ENCODE measurements around the gene ACTN4. TPM values are rescaled to one million over a fixed set of nuclear protein-coding genes. Genes with fewer than 3 reads are reported as not detected.
"Not testable (repeated sequence)": the region's sequence is repeated elsewhere in the genome, so short reads cannot be mapped to it uniquely, and the experiment has no call there.

The ACTN4 gene
- total RNA-seq, 1 donor from 2014 or later: 125 TPM

- no peak for DNase-seq
- intact Hi-C loops (cut with DNase I): no loop called here
Measured at GRCh38 chr19:38737281-38737865, 89.9 kb downstream of the ACTN4 start.

GRCh38 chr19:38737921-38738737 is 90.7 kb downstream of the ACTN4 start:
- ATAC-seq (ENCODE audit: poor library complexity): no peak
- no peak for DNase-seq
- intact Hi-C loops (cut with DNase I): no loop called here

More at GRCh38 chr19:38737281-38737865, 89.9 kb downstream of the ACTN4 start:
- no peak for ATAC-seq (ENCODE audit: poor library complexity)

GRCh38 chr19:38739440-38740256 is 92.2 kb downstream of the ACTN4 start:
- intact Hi-C loops (cut with DNase I): no loop called here
- DNase-seq (no peak), ATAC-seq (ENCODE audit: poor library complexity) (no peak)

GRCh38 chr19:38740257-38740592 is 92.8 kb downstream of the ACTN4 start:
- ATAC-seq (ENCODE audit: poor library complexity): no peak
- intact Hi-C loops (cut with DNase I): no loop called here
- no peak for DNase-seq

GRCh38 chr19:38740932-38741331 is 93.5 kb downstream of the ACTN4 start:
- ATAC-seq (ENCODE audit: poor library complexity): no peak
- DNase-seq: no peak
- intact Hi-C loops (cut with DNase I): no loop called here

GRCh38 chr19:38741670-38742069 is 94.2 kb downstream of the ACTN4 start:
- no peak for DNase-seq
- no peak for ATAC-seq (ENCODE audit: poor library complexity)
- intact Hi-C loops (cut with DNase I): no loop called here

GRCh38 chr19:38742296-38742695 is 94.8 kb downstream of the ACTN4 start:
- ATAC-seq (ENCODE audit: poor library complexity) (no peak), DNase-seq (no peak)
- intact Hi-C loops (cut with DNase I): no loop called here

GRCh38 chr19:38742906-38743305 is 95.5 kb downstream of the ACTN4 start:
- DNase-seq: peak; percentile 13
- intact Hi-C loops (cut with DNase I): no loop called here
- ATAC-seq (ENCODE audit: poor library complexity): no peak

GRCh38 chr19:38743394-38744297 is 96.2 kb downstream of the ACTN4 start:
- intact Hi-C loops (cut with DNase I): no loop called here
- DNase-seq (peak; percentile 39), ATAC-seq (ENCODE audit: poor library complexity) (no peak)

- no peak for DNase-seq
- intact Hi-C loops (cut with DNase I): no loop called here
- ATAC-seq (ENCODE audit: poor library complexity): no peak
Measured at GRCh38 chr19:38744298-38744681, 96.8 kb downstream of the ACTN4 start, which contains the start of gene CAPN12. Gene CAPN12, minus strand, starts transcription at chr19:38744474. Its CDS starts 309 bp downstream, at chr19:38744165.

- intact Hi-C loops (cut with DNase I): no loop called here
- no peak for ATAC-seq (ENCODE audit: poor library complexity)
- DNase-seq: peak; percentile 37
Measured at GRCh38 chr19:38744874-38745273, 97.4 kb downstream of the ACTN4 start.

GRCh38 chr19:38745316-38745715 is 97.9 kb downstream of the ACTN4 start:
- intact Hi-C loops (cut with DNase I): no loop called here
- peak; percentile 25 for DNase-seq
- ATAC-seq (ENCODE audit: poor library complexity): no peak

- intact Hi-C loops (cut with DNase I); DNase-seq; ATAC-seq (ENCODE audit: poor library complexity): not testable (repeated sequence)
Measured at GRCh38 chr19:38753783-38754182, 106.3 kb downstream of the ACTN4 start.

- ATAC-seq (ENCODE audit: poor library complexity); DNase-seq; intact Hi-C loops (cut with DNase I): not testable (repeated sequence)
Measured at GRCh38 chr19:38754196-38754595, 106.7 kb downstream of the ACTN4 start.

GRCh38 chr19:38759590-38760003 is 112.1 kb downstream of the ACTN4 start:
- no peak for DNase-seq
- ATAC-seq (ENCODE audit: poor library complexity): peak; percentile 43
- intact Hi-C loops (cut with DNase I): no loop called here

GRCh38 chr19:38760805-38761517 is 113.5 kb downstream of the ACTN4 start:
- ATAC-seq (ENCODE audit: poor library complexity); intact Hi-C loops (cut with DNase I); DNase-seq: not testable (repeated sequence)

- intact Hi-C loops (cut with DNase I); ATAC-seq (ENCODE audit: poor library complexity); DNase-seq: not testable (repeated sequence)
Measured at GRCh38 chr19:38761884-38762389, 114.5 kb downstream of the ACTN4 start.
